ENCODE results near the gene YTHDF1. TPM values are rescaled to one million over a fixed set of nuclear protein-coding genes. Genes with fewer than 3 reads are reported as not detected.

YTHDF1 gene
- polyA plus RNA-seq, 1 donor from 2014 or later, result 36.9 TPM

DNA sequence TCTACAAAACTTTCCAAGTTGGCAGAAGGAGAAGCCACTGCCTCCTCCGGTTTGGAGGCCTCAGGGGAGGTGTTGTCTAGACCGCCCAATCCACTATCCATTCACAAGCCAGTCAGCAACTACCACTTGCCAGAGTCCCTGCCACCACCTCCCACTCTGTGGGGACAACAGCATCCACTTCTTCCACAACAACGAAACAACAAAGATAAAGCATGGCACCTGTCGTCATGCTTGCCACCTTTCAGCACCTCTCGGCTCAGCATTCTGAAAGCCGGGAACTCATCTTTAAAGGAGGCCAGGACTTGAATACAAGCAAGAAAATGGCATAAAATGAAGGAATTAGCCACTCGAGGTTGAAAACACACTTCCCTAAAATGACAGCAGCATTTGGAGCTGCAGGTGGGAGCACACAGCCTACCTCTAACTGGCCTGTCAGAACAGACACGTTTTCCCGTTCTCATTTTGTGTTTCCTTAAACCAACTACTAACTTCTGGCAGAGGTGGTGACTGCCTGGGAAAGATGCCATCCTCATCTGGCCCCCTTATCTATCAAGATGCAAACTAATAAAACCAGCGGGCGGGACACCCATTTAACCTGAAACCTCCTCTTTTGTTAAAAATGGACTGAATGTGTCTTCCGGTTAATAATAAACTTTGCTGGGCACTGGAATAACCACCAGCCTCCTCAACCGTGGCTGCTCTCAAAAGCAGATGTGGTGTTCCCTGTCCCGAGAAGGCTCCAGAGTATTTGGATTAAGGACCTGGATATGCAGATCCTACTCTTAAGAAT lies 21.7 kb downstream of the YTHDF1 start:
- Histone ChIP-seq H3K27me3 (ENCODE audit: insufficient read depth, low read depth, low read length) (no peaks in the 10 kb centered on the region), H2AFZ (ENCODE audit: low read depth, low read length) (no peak overlapping the region), H3F3A (ENCODE audit: insufficient read depth, low read length, poor library complexity, severe bottlenecking) (no peaks in the 10 kb centered on the region), H3K9me3 (ENCODE audit: low read length) (no peaks in the 10 kb centered on the region), H3K79me2 (replicated peaks; ENCODE audit: insufficient read depth, low read length) (peaks cover 4% of the 10 kb centered on the region), H3K36me3 (ENCODE audit: insufficient read depth, low read length) (peaks cover 11% of the 10 kb centered on the region), H3K4me3 (ENCODE audit: low read length) (no peak overlapping the region), H3K9me2 (ENCODE audit: insufficient read depth, low read length) (no peaks in the 10 kb centered on the region), H4K20me1 (ENCODE audit: insufficient read depth) (no peaks in the 10 kb centered on the region), H3K4me2 (ENCODE audit: low read length) (no peak overlapping the region), H3K27ac (ENCODE audit: low read length) (no peak overlapping the region), H3K9ac (ENCODE audit: low read length) (no peak overlapping the region)
- TF ChIP-seq POLR2AphosphoS5 (IDR thresholded peaks at IDR 0.05), result no peak
- TF ChIP-seq, protein P1, sequence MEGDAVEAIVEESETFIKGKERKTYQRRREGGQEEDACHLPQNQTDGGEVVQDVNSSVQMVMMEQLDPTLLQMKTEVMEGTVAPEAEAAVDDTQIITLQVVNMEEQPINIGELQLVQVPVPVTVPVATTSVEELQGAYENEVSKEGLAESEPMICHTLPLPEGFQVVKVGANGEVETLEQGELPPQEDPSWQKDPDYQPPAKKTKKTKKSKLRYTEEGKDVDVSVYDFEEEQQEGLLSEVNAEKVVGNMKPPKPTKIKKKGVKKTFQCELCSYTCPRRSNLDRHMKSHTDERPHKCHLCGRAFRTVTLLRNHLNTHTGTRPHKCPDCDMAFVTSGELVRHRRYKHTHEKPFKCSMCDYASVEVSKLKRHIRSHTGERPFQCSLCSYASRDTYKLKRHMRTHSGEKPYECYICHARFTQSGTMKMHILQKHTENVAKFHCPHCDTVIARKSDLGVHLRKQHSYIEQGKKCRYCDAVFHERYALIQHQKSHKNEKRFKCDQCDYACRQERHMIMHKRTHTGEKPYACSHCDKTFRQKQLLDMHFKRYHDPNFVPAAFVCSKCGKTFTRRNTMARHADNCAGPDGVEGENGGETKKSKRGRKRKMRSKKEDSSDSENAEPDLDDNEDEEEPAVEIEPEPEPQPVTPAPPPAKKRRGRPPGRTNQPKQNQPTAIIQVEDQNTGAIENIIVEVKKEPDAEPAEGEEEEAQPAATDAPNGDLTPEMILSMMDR (IDR thresholded peaks at IDR 0.05; ENCODE audit: poor library complexity, severe bottlenecking), result no peak
- TF ChIP-seq MXI1 (conservative IDR thresholded peaks at IDR 0.05; ENCODE audit: poor library complexity, severe bottlenecking), result no peak
- TF ChIP-seq EZH2 (IDR thresholded peaks at IDR 0.05; ENCODE audit: borderline replicate concordance, insufficient read depth, low read length, poor library complexity, severe bottlenecking), result no peak
- TF ChIP-seq EP300 (conservative IDR thresholded peaks at IDR 0.05; ENCODE audit: poor library complexity, severe bottlenecking), result no peak
- TF ChIP-seq, protein P2, sequence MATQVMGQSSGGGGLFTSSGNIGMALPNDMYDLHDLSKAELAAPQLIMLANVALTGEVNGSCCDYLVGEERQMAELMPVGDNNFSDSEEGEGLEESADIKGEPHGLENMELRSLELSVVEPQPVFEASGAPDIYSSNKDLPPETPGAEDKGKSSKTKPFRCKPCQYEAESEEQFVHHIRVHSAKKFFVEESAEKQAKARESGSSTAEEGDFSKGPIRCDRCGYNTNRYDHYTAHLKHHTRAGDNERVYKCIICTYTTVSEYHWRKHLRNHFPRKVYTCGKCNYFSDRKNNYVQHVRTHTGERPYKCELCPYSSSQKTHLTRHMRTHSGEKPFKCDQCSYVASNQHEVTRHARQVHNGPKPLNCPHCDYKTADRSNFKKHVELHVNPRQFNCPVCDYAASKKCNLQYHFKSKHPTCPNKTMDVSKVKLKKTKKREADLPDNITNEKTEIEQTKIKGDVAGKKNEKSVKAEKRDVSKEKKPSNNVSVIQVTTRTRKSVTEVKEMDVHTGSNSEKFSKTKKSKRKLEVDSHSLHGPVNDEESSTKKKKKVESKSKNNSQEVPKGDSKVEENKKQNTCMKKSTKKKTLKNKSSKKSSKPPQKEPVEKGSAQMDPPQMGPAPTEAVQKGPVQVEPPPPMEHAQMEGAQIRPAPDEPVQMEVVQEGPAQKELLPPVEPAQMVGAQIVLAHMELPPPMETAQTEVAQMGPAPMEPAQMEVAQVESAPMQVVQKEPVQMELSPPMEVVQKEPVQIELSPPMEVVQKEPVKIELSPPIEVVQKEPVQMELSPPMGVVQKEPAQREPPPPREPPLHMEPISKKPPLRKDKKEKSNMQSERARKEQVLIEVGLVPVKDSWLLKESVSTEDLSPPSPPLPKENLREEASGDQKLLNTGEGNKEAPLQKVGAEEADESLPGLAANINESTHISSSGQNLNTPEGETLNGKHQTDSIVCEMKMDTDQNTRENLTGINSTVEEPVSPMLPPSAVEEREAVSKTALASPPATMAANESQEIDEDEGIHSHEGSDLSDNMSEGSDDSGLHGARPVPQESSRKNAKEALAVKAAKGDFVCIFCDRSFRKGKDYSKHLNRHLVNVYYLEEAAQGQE (IDR thresholded peaks at IDR 0.05; ENCODE audit: borderline replicate concordance), result no peak
- TF ChIP-seq RAD21 (conservative IDR thresholded peaks at IDR 0.05), result no peak
- TF ChIP-seq TAF1 (IDR thresholded peaks at IDR 0.05; ENCODE audit: low read depth), result no peak
- no peak for TF ChIP-seq SMC3 (conservative IDR thresholded peaks at IDR 0.05; ENCODE audit: poor library complexity)

DNA sequence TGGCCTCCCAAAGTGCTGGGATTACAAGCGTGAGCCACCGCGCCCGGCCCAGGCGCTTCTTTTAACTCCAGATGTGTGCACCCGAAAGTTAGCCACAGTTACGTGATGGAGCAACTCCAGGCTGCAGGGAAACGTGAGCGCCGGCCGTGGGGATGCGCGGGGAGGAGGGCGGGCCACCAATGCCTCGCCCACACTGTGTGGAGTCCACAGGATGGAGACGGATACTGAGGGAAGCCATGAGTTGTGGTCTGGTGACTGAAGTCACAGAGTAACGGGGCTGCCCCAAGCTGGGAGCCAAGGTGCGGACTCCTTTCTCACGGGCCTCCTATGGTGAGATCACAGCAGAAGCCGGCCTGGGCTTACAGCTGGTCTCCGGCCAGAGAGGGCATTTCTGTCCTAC lies 23.2 kb downstream of the YTHDF1 start:
- H3K27me3 ChIP-seq (ENCODE audit: insufficient read depth, low read depth, low read length), result no peaks in the 10 kb centered on the region
- H3K9ac ChIP-seq (ENCODE audit: low read length), result no peak overlapping the region
- no peak overlapping the region for H3K27ac ChIP-seq (ENCODE audit: low read length)
- H2AFZ ChIP-seq (ENCODE audit: low read depth, low read length), result no peak overlapping the region
- no peaks in the 10 kb centered on the region for H3F3A ChIP-seq (ENCODE audit: insufficient read depth, low read length, poor library complexity, severe bottlenecking)
- no peaks in the 10 kb centered on the region for H3K79me2 ChIP-seq (replicated peaks; ENCODE audit: insufficient read depth, low read length)
- H3K4me3 ChIP-seq (ENCODE audit: low read length), result no peak overlapping the region
- no peaks in the 10 kb centered on the region for H3K9me2 ChIP-seq (ENCODE audit: insufficient read depth, low read length)
- no peaks in the 10 kb centered on the region for H3K9me3 ChIP-seq (ENCODE audit: low read length)
- TF ChIP-seq RAD21 (conservative IDR thresholded peaks at IDR 0.05), result no peak
- TF ChIP-seq, protein P2 (IDR thresholded peaks at IDR 0.05; ENCODE audit: borderline replicate concordance), result no peak
- no peak for TF ChIP-seq POLR2AphosphoS5 (IDR thresholded peaks at IDR 0.05)
- no peak for TF ChIP-seq MXI1 (conservative IDR thresholded peaks at IDR 0.05; ENCODE audit: poor library complexity, severe bottlenecking)
- TF ChIP-seq, protein P1 (IDR thresholded peaks at IDR 0.05; ENCODE audit: poor library complexity, severe bottlenecking), result no peak
- no peak overlapping the region for H3K4me2 ChIP-seq (ENCODE audit: low read length)
- no peaks in the 10 kb centered on the region for H4K20me1 ChIP-seq (ENCODE audit: insufficient read depth)
- H3K36me3 ChIP-seq (ENCODE audit: insufficient read depth, low read length), result peaks cover 11% of the 10 kb centered on the region

All from neural cell (in vitro differentiated cells).